Measurements from ENCODE around the gene SRGAP1. TPM values are rescaled to one million over a fixed set of nuclear protein-coding genes. Genes with fewer than 3 reads are reported as not detected.

The SRGAP1 gene
- total RNA-seq, 1 donor from 2014 or later = 9.7 TPM

DNA sequence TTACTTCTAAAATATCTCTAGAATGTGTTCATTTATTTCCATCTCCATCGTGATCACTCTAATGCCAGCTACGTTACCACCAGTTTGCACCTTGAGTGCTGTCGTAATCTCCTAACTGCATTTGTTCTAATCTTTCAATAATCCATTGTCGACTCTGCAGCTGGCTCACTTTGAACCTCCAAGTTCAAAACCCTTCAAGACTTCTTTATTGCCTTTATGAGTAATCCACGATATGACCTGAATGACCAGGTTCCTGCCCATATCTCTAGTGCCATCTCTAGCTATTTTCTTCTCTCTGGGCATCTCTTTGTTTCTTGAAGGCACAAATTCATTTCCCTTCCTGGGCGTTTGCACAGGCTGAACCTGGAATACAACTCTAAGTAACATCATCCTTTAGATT lies 76.7 kb downstream of the SRGAP1 start:
- DNase-seq (ENCODE audit: low spot score in 2 of 2, unreplicated experiment in 2 of 2) = no peak
- Mint-ChIP-seq H3K4me1 (peaks cover 28% of the 10 kb centered on the region), H3K9me3 (peaks cover 15% of the 10 kb centered on the region), H3K27ac (no peak overlapping the region), H3K36me3 (peaks cover 3% of the 10 kb centered on the region), H3K27me3 (ENCODE audit: low read depth) (no peaks in the 10 kb centered on the region), H3K4me3 (no peak overlapping the region)
- TF ChIP-seq, protein P1, sequence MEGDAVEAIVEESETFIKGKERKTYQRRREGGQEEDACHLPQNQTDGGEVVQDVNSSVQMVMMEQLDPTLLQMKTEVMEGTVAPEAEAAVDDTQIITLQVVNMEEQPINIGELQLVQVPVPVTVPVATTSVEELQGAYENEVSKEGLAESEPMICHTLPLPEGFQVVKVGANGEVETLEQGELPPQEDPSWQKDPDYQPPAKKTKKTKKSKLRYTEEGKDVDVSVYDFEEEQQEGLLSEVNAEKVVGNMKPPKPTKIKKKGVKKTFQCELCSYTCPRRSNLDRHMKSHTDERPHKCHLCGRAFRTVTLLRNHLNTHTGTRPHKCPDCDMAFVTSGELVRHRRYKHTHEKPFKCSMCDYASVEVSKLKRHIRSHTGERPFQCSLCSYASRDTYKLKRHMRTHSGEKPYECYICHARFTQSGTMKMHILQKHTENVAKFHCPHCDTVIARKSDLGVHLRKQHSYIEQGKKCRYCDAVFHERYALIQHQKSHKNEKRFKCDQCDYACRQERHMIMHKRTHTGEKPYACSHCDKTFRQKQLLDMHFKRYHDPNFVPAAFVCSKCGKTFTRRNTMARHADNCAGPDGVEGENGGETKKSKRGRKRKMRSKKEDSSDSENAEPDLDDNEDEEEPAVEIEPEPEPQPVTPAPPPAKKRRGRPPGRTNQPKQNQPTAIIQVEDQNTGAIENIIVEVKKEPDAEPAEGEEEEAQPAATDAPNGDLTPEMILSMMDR (IDR thresholded peaks at IDR 0.05; ENCODE audit: unreplicated experiment) = no peak

DNA sequence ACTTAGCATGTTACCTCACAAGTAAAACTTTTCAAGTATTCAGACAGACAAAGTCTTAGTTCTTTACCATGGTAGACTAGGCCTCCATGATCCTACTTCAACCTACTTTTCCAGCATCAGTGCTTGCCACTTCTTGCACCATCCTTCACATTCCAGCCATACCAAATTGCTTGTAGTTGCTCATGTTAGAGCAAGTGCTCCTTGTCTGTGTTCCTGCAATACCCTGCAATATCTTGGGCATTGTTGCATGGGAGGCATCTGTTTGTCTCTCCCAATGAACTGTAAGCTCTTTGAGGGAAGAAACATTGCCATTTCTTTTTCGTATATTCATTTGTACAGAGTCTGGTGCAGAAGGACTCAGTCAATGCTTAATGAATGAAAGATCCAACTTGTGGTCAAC lies 78.0 kb downstream of the SRGAP1 start:
- H3K4me1 Mint-ChIP-seq = peaks cover 18% of the 10 kb centered on the region
- no peak overlapping the region for H3K27ac Mint-ChIP-seq
- H3K36me3 Mint-ChIP-seq = peaks cover 3% of the 10 kb centered on the region
- no peak overlapping the region for H3K4me3 Mint-ChIP-seq
- DNase-seq (ENCODE audit: low spot score in 2 of 2, unreplicated experiment in 2 of 2) = no peak
- TF ChIP-seq, protein P1 (IDR thresholded peaks at IDR 0.05; ENCODE audit: unreplicated experiment) = no peak
- H3K27me3 Mint-ChIP-seq (ENCODE audit: low read depth) = no peaks in the 10 kb centered on the region
- H3K9me3 Mint-ChIP-seq = peaks cover 15% of the 10 kb centered on the region

DNA sequence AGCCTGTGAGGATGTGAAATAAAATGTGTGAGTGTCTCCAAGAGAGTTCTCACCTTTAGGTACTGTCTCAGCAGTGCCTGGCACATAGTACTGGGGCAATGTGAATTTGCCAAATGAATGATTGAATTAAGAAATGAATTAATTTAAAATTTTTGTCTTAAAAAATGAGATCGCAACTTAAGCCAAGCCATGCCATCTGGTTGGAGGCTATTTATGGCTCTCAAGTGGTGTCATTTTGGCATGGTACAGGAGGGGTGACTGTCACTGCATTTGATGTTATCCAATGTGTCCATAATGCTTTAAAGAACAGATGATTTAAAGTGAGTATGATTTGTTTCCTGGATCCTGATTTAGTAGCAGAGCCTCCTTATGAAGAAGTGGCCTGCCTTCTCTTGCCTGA lies 80.3 kb downstream of the SRGAP1 start:
- peaks cover 4% of the 10 kb centered on the region for H3K4me1 Mint-ChIP-seq
- H3K4me3 Mint-ChIP-seq = no peak overlapping the region
- DNase-seq (ENCODE audit: low spot score in 2 of 2, unreplicated experiment in 2 of 2) = no peak
- TF ChIP-seq, protein P1 (IDR thresholded peaks at IDR 0.05; ENCODE audit: unreplicated experiment) = no peak
- H3K27ac Mint-ChIP-seq = no peak overlapping the region
- peaks cover 15% of the 10 kb centered on the region for H3K9me3 Mint-ChIP-seq
- peaks cover 3% of the 10 kb centered on the region for H3K36me3 Mint-ChIP-seq
- no peaks in the 10 kb centered on the region for H3K27me3 Mint-ChIP-seq (ENCODE audit: low read depth)

DNA sequence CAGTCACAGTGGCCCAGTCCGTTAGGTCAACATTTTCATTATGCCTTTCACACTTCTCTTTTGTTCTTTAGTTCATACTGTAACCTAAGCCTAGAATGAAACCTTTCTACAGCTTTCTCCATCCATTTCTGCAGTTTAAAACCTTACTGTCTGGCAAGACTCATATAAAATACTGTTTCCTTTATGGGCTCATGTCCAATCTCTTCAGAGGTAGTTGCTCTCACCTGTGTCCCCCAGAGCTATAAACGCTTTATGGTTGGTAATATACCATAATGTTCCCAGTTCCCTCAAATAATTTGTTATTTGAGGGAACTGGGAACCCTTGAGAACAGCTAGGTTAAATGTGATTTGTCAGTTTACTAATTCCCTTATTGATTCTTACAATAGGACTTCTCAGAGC lies 83.0 kb downstream of the SRGAP1 start:
- no peaks in the 10 kb centered on the region for H3K36me3 Mint-ChIP-seq
- H3K27ac Mint-ChIP-seq = no peak overlapping the region
- no peaks in the 10 kb centered on the region for H3K4me1 Mint-ChIP-seq
- no peaks in the 10 kb centered on the region for H3K27me3 Mint-ChIP-seq (ENCODE audit: low read depth)
- no peak for DNase-seq (ENCODE audit: low spot score in 2 of 2, unreplicated experiment in 2 of 2)
- TF ChIP-seq, protein P1 (IDR thresholded peaks at IDR 0.05; ENCODE audit: unreplicated experiment) = no peak
- no peak overlapping the region for H3K4me3 Mint-ChIP-seq
- H3K9me3 Mint-ChIP-seq = peaks cover 4% of the 10 kb centered on the region

DNA sequence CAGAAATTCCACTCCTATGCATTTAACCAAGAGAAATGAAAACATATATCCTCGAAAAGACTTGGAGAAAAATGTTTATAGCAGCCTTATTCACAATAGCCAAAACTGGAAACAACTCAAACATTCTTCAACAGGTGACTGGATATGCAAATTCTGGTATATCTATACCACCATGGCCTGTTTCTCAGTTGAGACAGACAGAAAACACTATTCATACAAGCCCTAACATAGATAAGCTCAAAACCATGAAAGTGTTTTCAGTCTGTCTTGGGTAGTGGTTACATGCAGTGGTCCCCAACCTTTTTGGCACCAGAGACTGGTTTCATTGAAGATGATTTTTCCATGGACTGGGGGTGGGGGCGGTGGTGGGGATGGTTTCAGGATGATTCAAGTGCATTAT lies 83.8 kb downstream of the SRGAP1 start:
- peaks cover 4% of the 10 kb centered on the region for H3K9me3 Mint-ChIP-seq
- no peak for DNase-seq (ENCODE audit: low spot score in 2 of 2, unreplicated experiment in 2 of 2)
- no peaks in the 10 kb centered on the region for H3K27me3 Mint-ChIP-seq (ENCODE audit: low read depth)
- no peak overlapping the region for H3K4me3 Mint-ChIP-seq
- TF ChIP-seq, protein P1 (IDR thresholded peaks at IDR 0.05; ENCODE audit: unreplicated experiment) = no peak
- H3K36me3 Mint-ChIP-seq = no peaks in the 10 kb centered on the region
- H3K4me1 Mint-ChIP-seq = no peaks in the 10 kb centered on the region
- H3K27ac Mint-ChIP-seq = no peak overlapping the region

DNA sequence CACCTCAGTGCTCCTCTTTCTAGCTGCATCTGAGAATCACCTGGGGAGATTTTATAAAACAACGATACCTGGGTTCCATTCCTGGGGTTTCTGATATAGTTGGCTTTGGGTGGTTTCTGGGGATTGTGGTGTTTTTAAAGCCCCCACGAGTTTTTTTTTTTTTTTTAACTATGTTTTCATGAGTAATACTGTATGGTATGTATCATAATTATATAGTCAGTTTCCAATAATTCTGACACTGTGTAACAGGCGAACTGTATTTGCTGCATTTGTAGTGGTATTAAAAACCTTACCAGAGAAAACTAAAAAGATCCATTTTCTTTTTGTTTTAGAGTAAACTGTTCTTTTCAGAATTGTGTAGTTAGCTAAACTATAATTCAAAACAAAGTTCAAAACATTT lies 84.9 kb downstream of the SRGAP1 start:
- DNase-seq (ENCODE audit: low spot score in 2 of 2, unreplicated experiment in 2 of 2) = no peak
- no peaks in the 10 kb centered on the region for H3K36me3 Mint-ChIP-seq
- H3K9me3 Mint-ChIP-seq = peaks cover 4% of the 10 kb centered on the region
- H3K4me1 Mint-ChIP-seq = no peaks in the 10 kb centered on the region
- no peak overlapping the region for H3K4me3 Mint-ChIP-seq
- TF ChIP-seq, protein P1 (IDR thresholded peaks at IDR 0.05; ENCODE audit: unreplicated experiment) = no peak
- H3K27ac Mint-ChIP-seq = no peak overlapping the region
- no peaks in the 10 kb centered on the region for H3K27me3 Mint-ChIP-seq (ENCODE audit: low read depth)

All from mesothelial cell of epicardium (in vitro differentiated cells).